Esophagus squamous epithelium (tissue), 5 donors: ENCODE results near the gene TNRC6B. TPM values are rescaled to one million over a fixed set of nuclear protein-coding genes. Genes with fewer than 3 reads are reported as not detected.
"Not testable (repeated sequence)": the region's sequence is repeated elsewhere in the genome, so short reads cannot be mapped to it uniquely, and the experiment has no call there.

Experiments used
- DNase-seq: peaks from one replicate; lab custom pipeline; 2025; lab: John Stamatoyannopoulos, UW
- H3K27ac ChIP-seq, 4 donors: fragments of 200-600 bp; sonication (generic); one replicate each; pipeline ENCODE4 v1.5.1; 2016 to 2019; ENCODE audit warnings: mild to moderate bottlenecking in 1 of 4
- H3K27me3 ChIP-seq, 4 donors: fragments of 200-600 bp; sonication (generic); 1 replicate in 3 of 4; 2 replicates in 1 of 4; pipeline versions ENCODE4 v1.5.1 to v1.6.0; 2017 to 2021; ENCODE audit warnings: antibody characterized with exemption in 1 of 4
- H3K36me3 ChIP-seq, 3 donors: fragments of 200-600 bp; sonication (generic); one replicate each; pipeline ENCODE4 v1.5.1; 2016 to 2019
- H3K4me1 ChIP-seq, 3 donors: fragments of 200-600 bp; sonication (generic); one replicate each; pipeline ENCODE4 v1.5.1; 2017 to 2019
- H3K4me3 ChIP-seq, 4 donors: fragments of 200-600 bp; sonication (generic); 1 replicate in 3 of 4; 2 replicates in 1 of 4; pipeline ENCODE4 v1.5.1; 2016 to 2019; ENCODE audit warnings: mild to moderate bottlenecking in 2 of 4, moderate library complexity in 1 of 4
- H3K9me3 ChIP-seq, 3 donors: fragments of 200-600 bp; sonication (generic); one replicate each; pipeline ENCODE4 v1.5.1; 2016 to 2019
- CTCF ChIP-seq, 6 experiments: fragments of 450-650 bp in 4 of 6; fragments of 200-600 bp in 2 of 6; sonication (generic) in 2 of 6; IDR thresholded peaks; one replicate each; pipeline ENCODE4 v1.5.1; 2016 to 2019; ENCODE audit warnings: antibody characterized with exemption in 6 of 6, mild to moderate bottlenecking in 4 of 6, moderate library complexity in 4 of 6
- POLR2A ChIP-seq, 4 donors: fragments of 450-650 bp; IDR thresholded peaks; one replicate each; pipeline ENCODE4 v1.6.1; 2017; ENCODE audit warnings: antibody characterized with exemption in 4 of 4, mild to moderate bottlenecking in 4 of 4, moderate library complexity in 3 of 4
- WGBS, 2 donors: methylation state at CpG; one replicate each; pipeline ENCODE4 v1.1.5; 2018; 5-methylcytosine and 5-hydroxymethylcytosine counted together
- intact Hi-C: fragments of 100-400 bp; cut with DNase I; formaldehyde crosslinking; loops from one replicate; pipeline ENCODE4 v1.15.0; 2022
- total RNA-seq, 4 donors: library from RNA; depleted of rRNA; stranded (reverse); fragments of >200 nt; gene quantifications; one replicate each; pipeline ENCODE4 v1.1.0, GENCODE V29; 2016
- donor health status: DM: yes; HTN: yes; CAD: no.

TNRC6B gene
- total RNA-seq, 4 donors from 2014 or later = 20.7 to 36.5 (median 26.9) TPM

GRCh38 chr22:40374567-40374966 lies 196.8 kb downstream of the TNRC6B start:
- H3K9me3 ChIP-seq = no peaks in the 10 kb centered on the region
- no peaks in the 10 kb centered on the region for H3K36me3 ChIP-seq
- WGBS, 2 donors = 82 to 93% methylated on average over 8 of the region's 8 CpGs
- intact Hi-C loops = no loop called here
- no peaks in the 10 kb centered on the region for H3K27me3 ChIP-seq
- TF ChIP-seq CTCF (IDR thresholded peaks at IDR 0.05) = no peak
- no peak for TF ChIP-seq POLR2A (IDR thresholded peaks at IDR 0.05)
- no peak overlapping the region for H3K27ac ChIP-seq
- no peak for DNase-seq
- no peak overlapping the region for H3K4me3 ChIP-seq
- H3K4me1 ChIP-seq = peaks cover 4 to 30% (median 7%) of the 10 kb centered on the region in 3 donors

GRCh38 chr22:40376149-40376548 lies 198.4 kb downstream of the TNRC6B start:
- TF ChIP-seq POLR2A (IDR thresholded peaks at IDR 0.05) (no peak), CTCF (IDR thresholded peaks at IDR 0.05) (no peak)
- no peaks in the 10 kb centered on the region for H3K27me3 ChIP-seq
- H3K9me3 ChIP-seq = no peaks in the 10 kb centered on the region
- WGBS, 2 donors = 60 to 75% methylated on average over 3 to 5 of the region's 5 CpGs
- intact Hi-C loops = no loop called here
- H3K4me3 ChIP-seq = no peak overlapping the region
- H3K4me1 ChIP-seq = peaks cover 4 to 20% (median 4%) of the 10 kb centered on the region in 3 donors
- DNase-seq = no peak
- peaks cover 0 to 4% (median 0%) of the 10 kb centered on the region in 3 donors for H3K36me3 ChIP-seq
- H3K27ac ChIP-seq = no peak overlapping the region

- H3K4me1 ChIP-seq = peaks cover 0 to 2% (median 0%) of the 10 kb centered on the region in 3 donors
- no peak for TF ChIP-seq CTCF (IDR thresholded peaks at IDR 0.05)
- no peak for TF ChIP-seq POLR2A (IDR thresholded peaks at IDR 0.05)
- H3K27me3 ChIP-seq = no peaks in the 10 kb centered on the region
- peaks cover 0 to 5% (median 0%) of the 10 kb centered on the region in 3 donors for H3K36me3 ChIP-seq
- H3K4me3 ChIP-seq = no peak overlapping the region
- whole genome bisulfite sequencing, 2 donors = 69 to 79% methylated on average over 2 of the region's 2 CpGs
- H3K9me3 ChIP-seq = no peaks in the 10 kb centered on the region
- H3K27ac ChIP-seq = no peak overlapping the region
- intact Hi-C loops = no loop called here
- DNase-seq = no peak
Measured at GRCh38 chr22:40377931-40378330, 200.2 kb downstream of the TNRC6B start.

GRCh38 chr22:40378448-40378847 lies 200.7 kb downstream of the TNRC6B start:
- H3K27ac ChIP-seq, intact Hi-C loops, H3K4me1 ChIP-seq: not testable (repeated sequence)

GRCh38 chr22:40381461-40381860 lies 203.7 kb downstream of the TNRC6B start:
- H3K4me1 ChIP-seq = peaks cover 0 to 24% (median 6%) of the 10 kb centered on the region in 3 donors
- no peaks in the 10 kb centered on the region for H3K9me3 ChIP-seq
- H3K36me3 ChIP-seq = peaks cover 0 to 5% (median 0%) of the 10 kb centered on the region in 3 donors
- TF ChIP-seq CTCF (IDR thresholded peaks at IDR 0.05) (no peak), POLR2A (IDR thresholded peaks at IDR 0.05) (no peak)
- H3K27me3 ChIP-seq = no peaks in the 10 kb centered on the region
- intact Hi-C loops = no loop called here
- no peak overlapping the region for H3K4me3 ChIP-seq
- WGBS, 2 donors = 95 to 97% methylated on average over 3 of the region's 3 CpGs
- DNase-seq = no peak
- no peak overlapping the region for H3K27ac ChIP-seq

More at GRCh38 chr22:40378448-40378847, 200.7 kb downstream of the TNRC6B start:
- not testable (repeated sequence) for H3K36me3 ChIP-seq, DNase-seq, H3K4me3 ChIP-seq, H3K27me3 ChIP-seq, H3K9me3 ChIP-seq
- 86 to 89% methylated on average over 10 to 11 of the region's 11 CpGs for WGBS, 2 donors

GRCh38 chr22:40383905-40384304 lies 206.2 kb downstream of the TNRC6B start:
- intact Hi-C loops = no loop called here
- 66 to 75% methylated on average over 3 of the region's 3 CpGs for WGBS, 2 donors

More at GRCh38 chr22:40383905-40384304, 206.2 kb downstream of the TNRC6B start:
- H3K4me3 ChIP-seq = no peak overlapping the region
- H3K27ac ChIP-seq = no peak overlapping the region
- H3K27me3 ChIP-seq = no peaks in the 10 kb centered on the region
- DNase-seq = no peak
- peaks cover 0 to 5% (median 0%) of the 10 kb centered on the region in 3 donors for H3K36me3 ChIP-seq
- H3K4me1 ChIP-seq = peaks cover 0 to 36% (median 6%) of the 10 kb centered on the region in 3 donors
- no peaks in the 10 kb centered on the region for H3K9me3 ChIP-seq
- no peak for TF ChIP-seq CTCF (IDR thresholded peaks at IDR 0.05)
